HFF-Myc (cell line): ENCODE results near the gene OAT.

Source experiments
- DNase-seq: peaks from one replicate; pipeline ENCODE4 v3.0.0-alpha.2; 2011; ENCODE audit warnings: low read depth; ENCODE audit errors: extremely low read depth
- H3K4me3 ChIP-seq: replicated peaks from 2 replicates; pipeline ENCODE4 v1.5.1; 2011; ENCODE audit warnings: low read depth, mild to moderate bottlenecking, control low read depth, low read length
- CTCF ChIP-seq: IDR thresholded peaks from 2 replicates; pipeline ENCODE4 v1.5.1; 2012; ENCODE audit warnings: mild to moderate bottlenecking, low read depth, low read length, control low read depth; ENCODE audit errors: missing control alignments

The OAT gene

GRCh38 chr10:124402273-124402672 is 16.4 kb downstream of the OAT start:
- no peak for TF ChIP-seq CTCF
- no peak overlapping the region for H3K4me3 ChIP-seq
- no peak for DNase-seq

GRCh38 chr10:124401633-124402032 is 17.1 kb downstream of the OAT start:
- no peak for TF ChIP-seq CTCF
- DNase-seq = no peak
- H3K4me3 ChIP-seq = no peak overlapping the region

GRCh38 chr10:124394583-124394982 is 24.1 kb downstream of the OAT start:
- DNase-seq = no peak
- TF ChIP-seq CTCF = no peak

GRCh38 chr10:124392626-124393342 is 25.9 kb downstream of the OAT start:
- no peak for TF ChIP-seq CTCF
- no peak overlapping the region for H3K4me3 ChIP-seq
- no peak for DNase-seq

More at GRCh38 chr10:124394583-124394982, 24.1 kb downstream of the OAT start:
- no peak overlapping the region for H3K4me3 ChIP-seq

GRCh38 chr10:124390471-124391187 is 28.1 kb downstream of the OAT start:
- TF ChIP-seq CTCF = no peak
- no peak overlapping the region for H3K4me3 ChIP-seq
- no peak for DNase-seq

- TF ChIP-seq CTCF = no peak
- H3K4me3 ChIP-seq = no peak overlapping the region
- no peak for DNase-seq
Observed at GRCh38 chr10:124389613-124390361, 28.9 kb downstream of the OAT start.
